ENCODE results near the gene ZNF672. TPM values are rescaled to one million over a fixed set of nuclear protein-coding genes. Genes with fewer than 3 reads are reported as not detected.

ZNF672 gene
- polyA plus RNA-seq, 1 donor = 20.2 TPM

- no peak for DNase-seq
Measured at GRCh38 chr1:248811514-248812490, 26.2 kb upstream of the ZNF672 start.

- no peak for DNase-seq
Measured at GRCh38 chr1:248812736-248813425, 25.1 kb upstream of the ZNF672 start.

- DNase-seq = no peak
Measured at GRCh38 chr1:248813546-248813945, 24.5 kb upstream of the ZNF672 start.

GRCh38 chr1:248814351-248814750 is 23.7 kb upstream of the ZNF672 start:
- DNase-seq = no peak

- DNase-seq = no peak
Measured at GRCh38 chr1:248815407-248816034, 22.5 kb upstream of the ZNF672 start.

- DNase-seq = no peak
Measured at GRCh38 chr1:248816042-248816851, 21.8 kb upstream of the ZNF672 start.

- no peak for DNase-seq
Measured at GRCh38 chr1:248817065-248817464, 21.0 kb upstream of the ZNF672 start.

- DNase-seq = no peak
Measured at GRCh38 chr1:248818505-248819374, 19.3 kb upstream of the ZNF672 start.

GRCh38 chr1:248820041-248820585 is 17.9 kb upstream of the ZNF672 start:
- no peak for DNase-seq

GRCh38 chr1:248821101-248821500 is 16.9 kb upstream of the ZNF672 start:
- no peak for DNase-seq

GRCh38 chr1:248821641-248822040 is 16.4 kb upstream of the ZNF672 start:
- DNase-seq = no peak

GRCh38 chr1:248822148-248823032 is 15.6 kb upstream of the ZNF672 start:
- DNase-seq = no peak

- DNase-seq = no peak
Measured at GRCh38 chr1:248823517-248824001, 14.5 kb upstream of the ZNF672 start.

GRCh38 chr1:248824301-248824700 is 13.7 kb upstream of the ZNF672 start:
- DNase-seq = no peak

- no peak for DNase-seq
Measured at GRCh38 chr1:248824701-248825100, 13.3 kb upstream of the ZNF672 start.

- DNase-seq = no peak
Measured at GRCh38 chr1:248825136-248825535, 12.9 kb upstream of the ZNF672 start.

- no peak for DNase-seq
Measured at GRCh38 chr1:248825573-248825908, 12.5 kb upstream of the ZNF672 start.

- DNase-seq = peak; percentile 96
Measured at GRCh38 chr1:248825909-248826760, 11.9 kb upstream of the ZNF672 start, which contains the start of gene SH3BP5L. TSS of gene SH3BP5L (minus strand) at chr1:248825915. CDS start at chr1:248824935, 980 bp downstream.

All from left kidney (tissue), 2 donors.